Thoracic aorta (tissue), 2 donors: ENCODE results near the gene YOD1. TPM values are rescaled to one million over a fixed set of nuclear protein-coding genes. Genes with fewer than 3 reads are reported as not detected.

Experiments
- ATAC-seq: fragments of 150-250 bp; one replicate; pipeline ENCODE4 v1.8.0; 2017; ENCODE audit warnings: low read depth; ENCODE audit not compliant: insufficient number of reproducible peaks, low FRiP score
- DNase-seq: peaks from one replicate; pipeline ENCODE4 v3.0.0-alpha.2; 2020; ENCODE audit warnings: low spot score
- H3K27ac ChIP-seq, 2 donors: fragments of 200-600 bp; sonication (generic); 1 replicate in 1 of 2; 2 replicates in 1 of 2; pipeline ENCODE4 v1.5.1; 2016; ENCODE audit warnings: mild to moderate bottlenecking in 2 of 2, moderate library complexity in 2 of 2
- H3K27me3 ChIP-seq: fragments of 200-600 bp; sonication (generic); replicated peaks from 2 replicates; pipeline ENCODE4 v1.6.0; 2016; ENCODE audit warnings: mild to moderate bottlenecking; ENCODE audit not compliant: insufficient read depth
- H3K36me3 ChIP-seq: fragments of 200-600 bp; sonication (generic); one replicate; pipeline ENCODE4 v1.5.1; 2016
- H3K4me1 ChIP-seq, 2 donors: fragments of 200-600 bp; sonication (generic); 1 replicate in 1 of 2; 2 replicates in 1 of 2; pipeline versions ENCODE4 v1.5.1 to v1.6.0; 2016; ENCODE audit warnings: low read depth in 2 of 2, mild to moderate bottlenecking in 1 of 2; ENCODE audit not compliant: control insufficient read depth in 1 of 2
- H3K4me3 ChIP-seq: fragments of 200-600 bp; sonication (generic); 2 replicates; pipeline ENCODE4 v1.5.1; 2016; ENCODE audit warnings: mild to moderate bottlenecking
- H3K9me3 ChIP-seq: fragments of 200-600 bp; sonication (generic); 2 replicates; pipeline ENCODE4 v1.5.1; 2016
- CTCF ChIP-seq: fragments of 200-600 bp; sonication (generic); IDR thresholded peaks from one replicate; pipeline ENCODE4 v1.5.1; 2019; ENCODE audit warnings: antibody characterized with exemption
- total RNA-seq, 2 donors: library from RNA; depleted of rRNA; stranded (reverse); fragments of >200 nt; gene quantifications; one replicate each; pipeline versions ENCODE4 v1.1.0 to v1.2.3, GENCODE V29; 2016

Gene YOD1
- total RNA-seq, 2 donors from 2014 or later = 3.8 to 8.4 TPM

- no peak for DNase-seq
- H3K27me3 ChIP-seq = no peaks in the 10 kb centered on the region
- H3K4me1 ChIP-seq = peaks cover 0 to 6% of the 10 kb centered on the region in 2 donors
- H3K4me3 ChIP-seq = no peak overlapping the region
- peak overlapping the region in 1 of 2 donors; percentile 45 for H3K27ac ChIP-seq
- no peak for TF ChIP-seq CTCF
- peaks cover 27% of the 10 kb centered on the region for H3K36me3 ChIP-seq
- ATAC-seq = no peak
- no peaks in the 10 kb centered on the region for H3K9me3 ChIP-seq
Observed at GRCh38 chr1:207064561-207064960, 13.6 kb upstream of the YOD1 start.

GRCh38 chr1:207063014-207063413, 12.0 kb upstream of the YOD1 start:
- no peak for TF ChIP-seq CTCF
- H3K9me3 ChIP-seq = no peaks in the 10 kb centered on the region

GRCh38 chr1:207062058-207062457, 11.1 kb upstream of the YOD1 start:
- no peak overlapping the region for H3K27ac ChIP-seq
- H3K4me1 ChIP-seq = peaks cover 0 to 6% of the 10 kb centered on the region in 2 donors
- H3K36me3 ChIP-seq = peaks cover 18% of the 10 kb centered on the region
- H3K27me3 ChIP-seq = no peaks in the 10 kb centered on the region
- DNase-seq (no peak), ATAC-seq (no peak)
- TF ChIP-seq CTCF = no peak
- no peaks in the 10 kb centered on the region for H3K9me3 ChIP-seq
- no peak overlapping the region for H3K4me3 ChIP-seq

More at GRCh38 chr1:207063014-207063413, 12.0 kb upstream of the YOD1 start:
- Histone ChIP-seq H3K36me3 (peaks cover 22% of the 10 kb centered on the region), H3K27ac (no peak overlapping the region), H3K4me3 (no peak overlapping the region), H3K27me3 (no peaks in the 10 kb centered on the region), H3K4me1 (peaks cover 0 to 6% of the 10 kb centered on the region in 2 donors)
- ATAC-seq = no peak
- DNase-seq = no peak

DNA sequence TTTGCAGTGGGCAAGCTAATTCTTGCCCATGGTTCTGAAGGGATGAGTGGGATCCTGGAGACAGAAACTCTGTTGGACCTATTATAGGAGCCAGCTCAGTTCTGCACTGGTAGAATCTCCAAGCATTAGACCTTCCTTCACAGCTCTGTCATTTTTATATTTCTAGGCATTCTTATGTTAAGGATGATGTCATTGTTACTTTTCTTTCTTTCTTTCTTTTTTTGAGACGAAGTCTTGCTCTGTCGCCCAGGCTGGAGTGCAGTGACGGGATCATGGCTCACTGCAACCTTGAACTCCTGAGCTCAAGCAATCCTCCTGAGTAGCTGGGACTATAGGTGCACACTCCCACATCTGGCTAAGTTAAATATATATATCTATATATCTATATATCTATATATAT, 9.6 kb upstream of the YOD1 start:
- H3K36me3 ChIP-seq = peaks cover 18% of the 10 kb centered on the region
- no peak for DNase-seq
- ATAC-seq = no peak

GRCh38 chr1:207059881-207060280, 8.9 kb upstream of the YOD1 start:
- H3K9me3 ChIP-seq = no peaks in the 10 kb centered on the region
- TF ChIP-seq CTCF = no peak
- no peak for ATAC-seq

More for the DNA sequence above, 9.6 kb upstream of the YOD1 start:
- no peak for TF ChIP-seq CTCF
- Histone ChIP-seq H3K27ac (no peak overlapping the region), H3K9me3 (no peaks in the 10 kb centered on the region), H3K4me3 (no peak overlapping the region), H3K4me1 (peaks cover 0 to 6% of the 10 kb centered on the region in 2 donors), H3K27me3 (no peaks in the 10 kb centered on the region)

More at GRCh38 chr1:207059881-207060280, 8.9 kb upstream of the YOD1 start:
- DNase-seq = no peak
- Histone ChIP-seq H3K27ac (no peak overlapping the region), H3K27me3 (no peaks in the 10 kb centered on the region), H3K4me1 (peaks cover 0 to 6% of the 10 kb centered on the region in 2 donors), H3K36me3 (peaks cover 18% of the 10 kb centered on the region), H3K4me3 (no peak overlapping the region)
